Panc1 (cell line): ENCODE data around the gene CDK14. TPM values are rescaled to one million over a fixed set of nuclear protein-coding genes. Genes with fewer than 3 reads are reported as not detected.

Source experiments
- ATAC-seq: fragments of 200-7000 bp; cut with Tn5 transposase; 2 replicates; pipeline ENCODE4 v1.9.1; 2020; ENCODE audit warnings: mild to moderate bottlenecking, moderate library complexity
- BruUV-seq: library from RNA; stranded (reverse); fragments of 400-500 nt; replicated peaks from 2 replicates; lab custom pipeline; 2021; lab: Mats Ljungman, UMichigan
- CTCF ChIA-PET: fragments of 300-600 bp; sonication (Branson Sonifier 250); formaldehyde crosslinking; loops from one replicate; lab custom pipeline; 2022; ENCODE audit warnings: antibody characterized with exemption; lab: Charles Lee
- POLR2A ChIA-PET: fragments of 300-600 bp; sonication (Branson Sonifier 250); formaldehyde crosslinking; loops from one replicate; lab custom pipeline; 2022; ENCODE audit warnings: antibody characterized with exemption; lab: Charles Lee
- DNase-seq: peaks from one replicate; pipeline ENCODE4 v3.0.0-alpha.2; 2010; ENCODE audit warnings: low read depth, low spot score
- H3K27ac ChIP-seq: 2 replicates; pipeline ENCODE4 v1.5.1; 2011; ENCODE audit warnings: mild to moderate bottlenecking, low read length, inconsistent platforms
- H3K27me3 ChIP-seq: fragments of 200-500 bp; sonication (Bioruptor generic); 2 replicates; pipeline ENCODE4 v1.6.0; 2014; ENCODE audit warnings: low read length, inconsistent platforms; ENCODE audit not compliant: control insufficient read depth, insufficient read depth
- H3K36me3 ChIP-seq: fragments of 200-500 bp; sonication (Bioruptor generic); 2 replicates; pipeline ENCODE4 v1.5.1; 2014; ENCODE audit warnings: inconsistent platforms, mild to moderate bottlenecking, low read length, moderate library complexity; ENCODE audit not compliant: control insufficient read depth, insufficient read depth
- H3K4me1 ChIP-seq: 2 replicates; pipeline ENCODE4 v1.5.1; 2011; ENCODE audit warnings: inconsistent platforms, mild to moderate bottlenecking, low read length, moderate library complexity; ENCODE audit not compliant: control insufficient read depth, insufficient read depth
- H3K4me3 ChIP-seq, 2 experiments: 2 replicates each; pipeline ENCODE4 v1.5.1; 2011 to 2012; ENCODE audit warnings: low read depth in 2 of 2, low read length in 2 of 2, mild to moderate bottlenecking in 2 of 2, inconsistent platforms in 1 of 2, moderate library complexity in 1 of 2
- H3K9me3 ChIP-seq: fragments of 200-500 bp; sonication (Bioruptor generic); 2 replicates; pipeline ENCODE4 v1.5.1; 2014; ENCODE audit warnings: low read depth, mild to moderate bottlenecking, inconsistent platforms, low read length, moderate library complexity; ENCODE audit not compliant: control insufficient read depth, insufficient read depth
- CTCF ChIP-seq: fragments of 450-650 bp; IDR thresholded peaks from 2 replicates; pipeline ENCODE4 v1.5.1; 2017; ENCODE audit warnings: mild to moderate bottlenecking
- POLR2AphosphoS5 ChIP-seq: IDR thresholded peaks from 2 replicates; pipeline ENCODE4 v1.6.1; 2012; ENCODE audit warnings: mild to moderate bottlenecking, low read depth, low read length, moderate library complexity
- REST ChIP-seq, 2 experiments: IDR thresholded peaks; 2 replicates each; pipeline ENCODE4 v1.6.1; 2011 to 2012; ENCODE audit warnings: low read depth in 2 of 2, control low read depth in 1 of 2, low read length in 1 of 2, mild to moderate bottlenecking in 1 of 2, moderate library complexity in 1 of 2; ENCODE audit not compliant: insufficient read depth in 1 of 2
- SIN3A ChIP-seq: IDR thresholded peaks from 2 replicates; pipeline ENCODE4 v1.6.1; 2012; ENCODE audit warnings: low read depth, mild to moderate bottlenecking, low read length, moderate library complexity, borderline replicate concordance; ENCODE audit not compliant: insufficient read depth
- TCF7L2 ChIP-seq: IDR thresholded peaks from 2 replicates; pipeline ENCODE4 v1.6.1; 2011; ENCODE audit warnings: mild to moderate bottlenecking, low read depth, low read length, inconsistent platforms
- in situ Hi-C: cut with HindIII; loops from 2 replicates; pipeline ENCODE4 v1.10.0; 2016; ENCODE audit warnings: low sequenced_read_pairs, low pct_unique_long_range_greater_than_20kb
- intact Hi-C: fragments of 100-400 bp; cut with micrococcal nuclease; formaldehyde crosslinking; loops from one replicate; pipeline ENCODE4 v1.10.0; 2022; ENCODE audit not compliant: unreplicated experiment
- total RNA-seq: library from RNA; stranded (reverse); gene quantifications from one replicate; pipeline ENCODE4 v1.2.1, GENCODE V29; 2021; ENCODE audit not compliant: unreplicated experiment

CDK14 gene
- total RNA-seq, 1 experiment from 2014 or later, result 3.0 TPM

- in situ Hi-C loops, result no loop called here
- no TSS peak for BruUV-seq
- CTCF ChIA-PET, result no interaction called here
- TF ChIP-seq CTCF (no peak), POLR2AphosphoS5 (no peak), SIN3A (no peak), TCF7L2 (no peak)
- H3K27ac ChIP-seq, result no peak overlapping the region
- no peaks in the 10 kb centered on the region for H3K9me3 ChIP-seq
- H3K27me3 ChIP-seq, result no peaks in the 10 kb centered on the region
- intact Hi-C loops, result no loop called here
- POLR2A ChIA-PET, result no interaction called here
- H3K4me3 ChIP-seq, result no peak overlapping the region
- ATAC-seq (no peak), DNase-seq (no peak)
- no peaks in the 10 kb centered on the region for H3K4me1 ChIP-seq
- no peaks in the 10 kb centered on the region for H3K36me3 ChIP-seq
These were observed 114.3 kb downstream of the CDK14 start for GRCh38 chr7:90710466-90710850.

- Histone ChIP-seq H3K9me3 (no peaks in the 10 kb centered on the region), H3K4me3 (no peak overlapping the region), H3K27me3 (no peaks in the 10 kb centered on the region), H3K27ac (no peak overlapping the region), H3K4me1 (no peaks in the 10 kb centered on the region), H3K36me3 (no peaks in the 10 kb centered on the region)
- intact Hi-C loops, result no loop called here
- CTCF ChIA-PET, result no interaction called here
- POLR2A ChIA-PET, result no interaction called here
- TF ChIP-seq CTCF (no peak), POLR2AphosphoS5 (no peak), SIN3A (no peak), TCF7L2 (no peak), REST (IDR thresholded peaks at IDR 0.05; ENCODE audit: insufficient read depth in 1 of 2, low read depth in 2 of 2, low read length in 1 of 2) (no peak)
- in situ Hi-C loops, result no loop called here
- BruUV-seq, result no TSS peak
- no peak for DNase-seq
- no peak for ATAC-seq
These were observed 117.5 kb downstream of the CDK14 start for GRCh38 chr7:90713628-90714027.

- H3K27me3 ChIP-seq, result no peaks in the 10 kb centered on the region
- ChIA-PET POLR2A (no interaction called here), CTCF (no interaction called here)
- in situ Hi-C loops, result no loop called here
- no peaks in the 10 kb centered on the region for H3K36me3 ChIP-seq
- DNase-seq, result no peak
- no TSS peak for BruUV-seq
- no peaks in the 10 kb centered on the region for H3K4me1 ChIP-seq
- H3K9me3 ChIP-seq, result no peaks in the 10 kb centered on the region
- no peak overlapping the region for H3K27ac ChIP-seq
- no peak for ATAC-seq
- H3K4me3 ChIP-seq, result no peak overlapping the region
- TF ChIP-seq SIN3A (no peak), REST (IDR thresholded peaks at IDR 0.05; ENCODE audit: insufficient read depth in 1 of 2, low read depth in 2 of 2, low read length in 1 of 2) (no peak), TCF7L2 (no peak), POLR2AphosphoS5 (no peak)
- intact Hi-C loops, result no loop called here
These were observed 118.9 kb downstream of the CDK14 start for GRCh38 chr7:90715067-90715466.
